H1 (cell line): ENCODE measurements around the gene TM9SF3.

Experiments used
- EP300 ChIP-seq, 2 experiments: IDR thresholded peaks; 1 replicate in 1 of 2; 2 replicates in 1 of 2; pipeline ENCODE4 v1.6.1; 2011 to 2012; ENCODE audit warnings: low read depth in 2 of 2, low read length in 2 of 2, mild to moderate bottlenecking in 2 of 2, borderline replicate concordance in 1 of 2, inconsistent platforms in 1 of 2, moderate library complexity in 1 of 2
- EZH2 ChIP-seq: fragments of 200-600 bp; sonication (generic); IDR thresholded peaks from 2 replicates; pipeline ENCODE4 v1.7.1; 2012; ENCODE audit warnings: low read depth, mild to moderate bottlenecking, moderate library complexity, low read length, inconsistent platforms; ENCODE audit not compliant: severe bottlenecking

DNA sequence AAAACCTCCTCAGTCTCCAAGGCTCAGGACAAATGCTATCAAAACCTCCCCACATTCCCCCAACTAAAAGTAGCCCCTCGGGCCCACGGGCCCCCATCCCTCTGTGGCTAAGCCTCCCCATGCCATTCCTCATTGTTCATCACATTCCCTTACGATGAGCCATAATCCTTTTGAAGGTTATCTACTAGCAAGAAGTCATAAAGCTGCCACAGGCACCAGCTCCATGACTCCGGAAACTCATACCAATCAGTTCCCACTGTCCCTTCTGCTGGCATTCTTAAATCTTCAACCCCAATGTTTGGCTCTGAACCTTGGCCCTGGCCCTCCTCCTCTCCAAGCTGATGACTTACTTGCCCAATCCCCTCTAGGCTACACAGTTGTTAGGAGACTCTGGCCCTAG, 19.4 kb upstream of the TM9SF3 start:
- TF ChIP-seq EZH2 (no peak), EP300 (IDR thresholded peaks at IDR 0.05; ENCODE audit: borderline replicate concordance in 1 of 2, low read depth in 2 of 2, low read length in 2 of 2) (no peak)
